Ectodermal cell (in vitro differentiated cells): Measurements from ENCODE around the gene GALNT2.

ENCODE experiments used
- H3K27ac ChIP-seq: 2 replicates; pipeline ENCODE4 v1.7.0; 2013; ENCODE audit warnings: mild to moderate bottlenecking, low read depth, low read length; ENCODE audit not compliant: insufficient read depth, poor library complexity, severe bottlenecking
- H3K27me3 ChIP-seq: 2 replicates; pipeline ENCODE4 v1.7.0; 2013; ENCODE audit warnings: mild to moderate bottlenecking, low read length; ENCODE audit not compliant: insufficient read depth, control insufficient read depth, poor library complexity, severe bottlenecking
- H3K36me3 ChIP-seq: one replicate; pipeline ENCODE4 v1.7.0; 2013; ENCODE audit warnings: low read length; ENCODE audit not compliant: control insufficient read depth, insufficient read depth
- H3K4me1 ChIP-seq: one replicate; pipeline ENCODE4 v1.7.0; 2013; ENCODE audit warnings: low read length; ENCODE audit not compliant: control insufficient read depth, insufficient read depth
- H3K4me3 ChIP-seq: 2 replicates; pipeline ENCODE4 v1.7.0; 2013; ENCODE audit warnings: low read depth, low read length, control low read depth; ENCODE audit not compliant: insufficient read depth
- H3K9me3 ChIP-seq: 2 replicates; pipeline ENCODE4 v1.7.0; 2013; ENCODE audit warnings: mild to moderate bottlenecking, low read length, moderate library complexity; ENCODE audit not compliant: control insufficient read depth
- WGBS, 2 experiments: methylation state at CpG; one replicate each; pipeline ENCODE4 v1.1.7; 2013; ENCODE audit warnings: missing lambda C conversion rate in 2 of 2; 5-methylcytosine and 5-hydroxymethylcytosine counted together

Gene GALNT2

GRCh38 chr1:230274254-230274653, 207.2 kb downstream of the GALNT2 start:
- 94 to 97% methylated on average over 15 of the region's 15 CpGs for WGBS, 2 experiments
- H3K4me3 ChIP-seq, result no peak overlapping the region
- H3K9me3 ChIP-seq, result no peaks in the 10 kb centered on the region
- no peak overlapping the region for H3K27ac ChIP-seq
- H3K27me3 ChIP-seq, result no peaks in the 10 kb centered on the region
- H3K4me1 ChIP-seq, result peaks cover 18% of the 10 kb centered on the region
- no peaks in the 10 kb centered on the region for H3K36me3 ChIP-seq

- Histone ChIP-seq H3K27ac (no peak overlapping the region), H3K36me3 (no peaks in the 10 kb centered on the region), H3K9me3 (no peaks in the 10 kb centered on the region), H3K4me3 (no peak overlapping the region), H3K4me1 (peaks cover 18% of the 10 kb centered on the region), H3K27me3 (no peaks in the 10 kb centered on the region)
- WGBS, 2 experiments, result 92 to 93% methylated on average over 5 of the region's 5 CpGs
These were observed 209.4 kb downstream of the GALNT2 start for GRCh38 chr1:230276401-230276800.

- 3 to 12% methylated on average over 12 to 15 of the region's 15 CpGs for WGBS, 2 experiments
- Histone ChIP-seq H3K36me3 (no peaks in the 10 kb centered on the region), H3K4me1 (peaks cover 18% of the 10 kb centered on the region), H3K4me3 (no peak overlapping the region), H3K27me3 (no peaks in the 10 kb centered on the region), H3K9me3 (no peaks in the 10 kb centered on the region), H3K27ac (peak overlapping the region; percentile 78)
These were observed 210.4 kb downstream of the GALNT2 start for GRCh38 chr1:230277201-230278025.

DNA sequence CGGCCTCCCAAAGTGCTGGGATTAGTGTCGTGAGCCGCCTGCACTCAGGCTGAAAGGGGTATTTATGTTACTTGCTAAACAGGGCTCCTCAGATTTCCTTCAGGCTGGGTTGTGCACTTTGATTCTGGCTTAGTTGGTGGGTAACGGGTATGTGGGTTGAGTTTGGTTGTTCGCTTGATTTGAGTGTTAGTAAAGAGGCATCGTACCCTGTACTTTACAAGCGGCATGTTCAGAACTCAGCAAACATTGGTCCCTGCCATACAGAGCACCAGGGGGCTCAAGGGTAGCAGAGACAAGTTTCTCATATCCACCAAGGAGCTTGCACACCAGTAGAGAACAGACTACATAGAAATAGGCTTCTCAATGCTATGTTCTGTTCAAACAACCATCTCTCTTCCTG, 211.3 kb downstream of the GALNT2 start:
- no peaks in the 10 kb centered on the region for H3K36me3 ChIP-seq
- 88 to 91% methylated on average over 7 of the region's 7 CpGs for WGBS, 2 experiments
- no peak overlapping the region for H3K27ac ChIP-seq
- no peaks in the 10 kb centered on the region for H3K9me3 ChIP-seq
- no peak overlapping the region for H3K4me3 ChIP-seq
- no peaks in the 10 kb centered on the region for H3K27me3 ChIP-seq
- peaks cover 18% of the 10 kb centered on the region for H3K4me1 ChIP-seq

DNA sequence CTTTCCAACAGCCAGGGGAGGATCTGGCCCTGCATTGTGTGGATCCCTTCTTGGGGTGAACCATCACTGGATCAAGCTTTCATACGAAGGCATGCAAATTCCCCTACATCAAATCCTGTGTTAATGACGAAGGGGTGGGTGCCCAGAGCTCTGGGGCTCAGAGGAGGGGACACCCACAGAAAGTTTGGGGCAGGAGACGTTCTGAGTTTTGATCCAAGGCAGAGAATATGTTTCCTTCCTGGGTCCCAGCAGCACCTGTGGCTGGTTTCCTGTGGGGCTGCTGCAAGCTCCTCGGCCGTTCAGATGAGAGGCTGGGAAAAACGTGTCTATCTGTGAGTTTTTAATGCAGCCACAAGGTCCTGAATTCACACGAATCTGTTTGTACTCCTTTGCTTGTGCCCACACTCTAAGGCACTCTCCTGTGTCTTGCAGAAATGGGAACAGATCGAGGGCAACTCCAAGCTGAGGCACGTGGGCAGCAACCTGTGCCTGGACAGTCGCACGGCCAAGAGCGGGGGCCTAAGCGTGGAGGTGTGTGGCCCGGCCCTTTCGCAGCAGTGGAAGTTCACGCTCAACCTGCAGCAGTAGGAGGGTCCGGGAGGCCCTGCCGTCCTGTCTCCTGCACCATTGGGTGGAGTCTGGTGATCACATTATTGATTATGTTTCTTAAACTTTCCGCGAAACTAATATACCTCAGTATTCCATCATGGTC, 212.0 kb downstream of the GALNT2 start:
- Histone ChIP-seq H3K27ac (no peak overlapping the region), H3K27me3 (no peaks in the 10 kb centered on the region), H3K4me1 (peaks cover 18% of the 10 kb centered on the region), H3K36me3 (no peaks in the 10 kb centered on the region), H3K4me3 (no peak overlapping the region), H3K9me3 (no peaks in the 10 kb centered on the region)
- 94% methylated on average over 20 of the region's 20 CpGs for WGBS, 2 experiments

DNA sequence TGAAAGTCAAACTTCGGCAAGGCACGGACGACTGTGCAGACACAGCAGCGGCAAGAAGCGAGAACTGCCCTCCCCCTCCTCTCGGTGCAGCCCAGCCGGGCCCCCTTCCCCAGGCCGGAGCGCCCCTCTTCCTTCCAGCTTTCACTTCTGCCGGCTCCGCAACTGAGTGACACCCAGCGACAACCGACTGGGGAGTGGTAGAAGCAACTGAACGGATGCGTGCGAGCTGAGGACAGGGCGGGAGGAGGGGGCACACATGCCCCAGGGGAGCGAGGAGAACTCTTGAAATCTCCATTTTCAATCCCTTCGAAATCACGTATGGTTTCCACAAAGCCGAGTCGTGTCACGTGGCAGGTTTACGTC, 212.5 kb downstream of the GALNT2 start:
- Histone ChIP-seq H3K9me3 (no peaks in the 10 kb centered on the region), H3K36me3 (no peaks in the 10 kb centered on the region), H3K4me3 (no peak overlapping the region), H3K4me1 (peaks cover 18% of the 10 kb centered on the region), H3K27ac (no peak overlapping the region), H3K27me3 (no peaks in the 10 kb centered on the region)
- WGBS, 2 experiments, result 94 to 95% methylated on average over 24 of the region's 24 CpGs

GRCh38 chr1:230280054-230280795, 213.2 kb downstream of the GALNT2 start:
- no peak overlapping the region for H3K27ac ChIP-seq
- H3K36me3 ChIP-seq, result no peaks in the 10 kb centered on the region
- WGBS, 2 experiments, result 91 to 94% methylated on average over 24 of the region's 24 CpGs
- H3K4me1 ChIP-seq, result peaks cover 18% of the 10 kb centered on the region
- H3K4me3 ChIP-seq, result no peak overlapping the region
- H3K9me3 ChIP-seq, result no peaks in the 10 kb centered on the region
- no peaks in the 10 kb centered on the region for H3K27me3 ChIP-seq

DNA sequence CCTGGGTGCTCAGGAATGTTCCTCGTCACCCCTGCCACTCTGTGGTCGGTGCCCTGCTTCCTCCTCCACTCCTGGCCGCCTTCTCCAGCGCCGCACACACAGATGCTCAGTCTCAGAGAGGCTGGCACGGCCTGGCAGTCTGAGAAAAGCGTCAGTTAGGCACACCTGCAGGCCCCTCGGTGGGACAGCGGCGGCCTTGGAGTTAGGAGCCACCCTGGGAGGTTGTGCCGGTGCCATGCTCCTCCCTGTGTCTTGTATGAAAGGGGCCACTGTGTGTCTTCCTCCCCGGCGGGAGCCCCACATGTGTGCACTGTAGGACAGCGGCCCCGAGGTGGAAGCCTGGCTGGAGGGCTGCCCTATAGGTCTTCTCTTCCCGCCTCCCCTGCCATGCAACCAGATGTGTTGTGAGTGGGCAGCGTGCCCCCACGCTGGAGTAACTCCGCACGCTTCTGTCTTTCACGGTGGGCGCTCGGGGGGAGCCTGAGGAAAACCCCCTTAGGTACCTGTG, 213.9 kb downstream of the GALNT2 start:
- Histone ChIP-seq H3K4me3 (no peak overlapping the region), H3K4me1 (peaks cover 18% of the 10 kb centered on the region), H3K36me3 (no peaks in the 10 kb centered on the region), H3K27me3 (no peaks in the 10 kb centered on the region), H3K9me3 (no peaks in the 10 kb centered on the region), H3K27ac (no peak overlapping the region)
- WGBS, 2 experiments, result 94% methylated on average over 23 of the region's 23 CpGs

- Histone ChIP-seq H3K36me3 (no peaks in the 10 kb centered on the region), H3K4me3 (no peak overlapping the region), H3K9me3 (no peaks in the 10 kb centered on the region), H3K27me3 (no peaks in the 10 kb centered on the region), H3K4me1 (peaks cover 16% of the 10 kb centered on the region), H3K27ac (no peak overlapping the region)
- 93 to 94% methylated on average over 17 of the region's 17 CpGs for WGBS, 2 experiments
These were observed 214.5 kb downstream of the GALNT2 start for GRCh38 chr1:230281556-230281955.

DNA sequence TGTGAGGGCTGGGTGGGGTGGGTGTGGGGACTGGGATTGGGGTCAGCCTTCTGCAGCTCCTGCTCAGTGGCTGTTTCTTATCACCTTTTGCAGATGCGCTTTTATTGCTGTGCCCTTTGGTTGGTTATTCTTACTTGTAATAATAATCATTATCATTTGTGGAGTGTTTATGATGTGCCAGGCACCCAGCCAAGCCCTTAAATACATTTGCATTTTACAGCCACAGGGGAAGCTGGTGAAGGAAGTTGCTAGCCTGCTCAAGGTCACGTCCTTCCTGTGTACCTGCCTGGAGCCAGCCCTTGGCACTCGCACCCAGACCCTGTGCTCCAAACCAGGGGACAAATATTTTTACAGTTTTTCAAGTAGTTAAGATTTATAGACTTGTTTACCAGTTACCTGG, 215.1 kb downstream of the GALNT2 start:
- 78 to 100% methylated on average over 2 to 3 of the region's 3 CpGs for WGBS, 2 experiments
- Histone ChIP-seq H3K27me3 (no peaks in the 10 kb centered on the region), H3K4me3 (no peak overlapping the region), H3K4me1 (peaks cover 10% of the 10 kb centered on the region), H3K36me3 (no peaks in the 10 kb centered on the region), H3K27ac (no peak overlapping the region), H3K9me3 (no peaks in the 10 kb centered on the region)
